HG03108 (cell line): Measurements from ENCODE around the gene FARS2.

ENCODE experiments used
- ATAC-seq: cut with Tn5 transposase; IDR thresholded peaks from one replicate; pipeline ENCODE4 v1.9.1; 2021; ENCODE audit warnings: moderate library complexity; ENCODE audit not compliant: unreplicated experiment

FARS2 gene

GRCh38 chr6:5459346-5459745 is 198.0 kb downstream of the FARS2 start:
- no peak for ATAC-seq

GRCh38 chr6:5461365-5461764 is 200.1 kb downstream of the FARS2 start:
- no peak for ATAC-seq

GRCh38 chr6:5462856-5463255 is 201.5 kb downstream of the FARS2 start:
- no peak for ATAC-seq

GRCh38 chr6:5463690-5464089 is 202.4 kb downstream of the FARS2 start:
- no peak for ATAC-seq

- no peak for ATAC-seq
Measured at GRCh38 chr6:5464099-5464885, 203.0 kb downstream of the FARS2 start.

- no peak for ATAC-seq
Measured at GRCh38 chr6:5466281-5467136, 205.2 kb downstream of the FARS2 start.

- no peak for ATAC-seq
Measured at GRCh38 chr6:5468586-5468985, 207.3 kb downstream of the FARS2 start.

- ATAC-seq = no peak
Measured at GRCh38 chr6:5469101-5469846, 208.0 kb downstream of the FARS2 start.

GRCh38 chr6:5471044-5471443 is 209.7 kb downstream of the FARS2 start:
- ATAC-seq = peak; percentile 61

- no peak for ATAC-seq
Measured at GRCh38 chr6:5471637-5472398, 210.5 kb downstream of the FARS2 start.

- ATAC-seq = no peak
Measured at GRCh38 chr6:5472571-5472970, 211.3 kb downstream of the FARS2 start.

- ATAC-seq = no peak
Measured at GRCh38 chr6:5475779-5476178, 214.5 kb downstream of the FARS2 start.

GRCh38 chr6:5478380-5478779 is 217.1 kb downstream of the FARS2 start:
- no peak for ATAC-seq

- ATAC-seq = no peak
Measured at GRCh38 chr6:5481033-5481432, 219.7 kb downstream of the FARS2 start.

GRCh38 chr6:5481750-5482149 is 220.4 kb downstream of the FARS2 start:
- ATAC-seq = no peak

GRCh38 chr6:5482619-5483018 is 221.3 kb downstream of the FARS2 start:
- ATAC-seq = no peak

GRCh38 chr6:5484692-5485091 is 223.4 kb downstream of the FARS2 start:
- ATAC-seq = no peak

GRCh38 chr6:5486214-5486613 is 224.9 kb downstream of the FARS2 start:
- peak; percentile 89 for ATAC-seq

- ATAC-seq = no peak
Measured at GRCh38 chr6:5490501-5491069, 229.3 kb downstream of the FARS2 start.

- no peak for ATAC-seq
Measured at GRCh38 chr6:5492356-5492755, 231.0 kb downstream of the FARS2 start.
